Mesenchymal stem cell (in vitro differentiated cells and primary cell): ENCODE measurements around the gene SMCO3.
A peak's percentile ranks its signal among the peaks of the same experiment; 100 is the strongest.

Source experiments
- DNase-seq: peaks from one replicate; pipeline ENCODE4 v3.0.0-alpha.2; 2013
- H2AFZ ChIP-seq: one replicate; pipeline ENCODE4 v1.6.1; 2013; ENCODE audit warnings: low read depth, mild to moderate bottlenecking, control low read depth, inconsistent platforms, low read length, moderate library complexity
- H2AK5ac ChIP-seq: 2 replicates; pipeline ENCODE4 v1.6.1; 2013; ENCODE audit warnings: low read length, moderate library complexity, mild to moderate bottlenecking, inconsistent platforms; ENCODE audit not compliant: severe bottlenecking
- H2BK120ac ChIP-seq: one replicate; pipeline ENCODE4 v1.6.1; 2013; ENCODE audit warnings: low read depth, mild to moderate bottlenecking, inconsistent platforms, low read length, moderate library complexity
- H2BK12ac ChIP-seq, 2 experiments: one replicate each; pipeline ENCODE4 v1.6.1; 2013; ENCODE audit warnings: inconsistent platforms in 2 of 2, low read length in 2 of 2, mild to moderate bottlenecking in 2 of 2, moderate library complexity in 2 of 2, control low read depth in 1 of 2
- H2BK15ac ChIP-seq: one replicate; pipeline ENCODE4 v1.6.1; 2013; ENCODE audit warnings: mild to moderate bottlenecking, low read depth, inconsistent platforms; ENCODE audit not compliant: poor library complexity, severe bottlenecking
- H2BK5ac ChIP-seq: 2 replicates; pipeline ENCODE4 v1.6.1; 2013; ENCODE audit warnings: low read depth, mild to moderate bottlenecking, low read length, control low read depth, inconsistent platforms; ENCODE audit not compliant: poor library complexity, severe bottlenecking
- H3K14ac ChIP-seq, 2 experiments: one replicate each; pipeline ENCODE4 v1.6.1; 2013; ENCODE audit warnings: inconsistent platforms in 2 of 2, low read length in 2 of 2, control low read depth in 1 of 2, mild to moderate bottlenecking in 1 of 2, moderate library complexity in 1 of 2
- H3K18ac ChIP-seq, 2 experiments: one replicate each; pipeline ENCODE4 v1.6.1; 2013; ENCODE audit warnings: inconsistent platforms in 2 of 2, low read length in 2 of 2, control low read depth in 1 of 2, low read depth in 1 of 2, mild to moderate bottlenecking in 1 of 2
- H3K23ac ChIP-seq, 2 experiments: one replicate each; pipeline ENCODE4 v1.6.1; 2013; ENCODE audit warnings: inconsistent platforms in 2 of 2, low read length in 2 of 2, mild to moderate bottlenecking in 2 of 2, moderate library complexity in 2 of 2, control low read depth in 1 of 2
- H3K27ac ChIP-seq: 2 replicates; pipeline ENCODE4 v1.5.1; 2013; ENCODE audit warnings: mild to moderate bottlenecking, moderate library complexity, low read length, control low read depth, inconsistent platforms; ENCODE audit not compliant: poor library complexity, severe bottlenecking
- H3K27me3 ChIP-seq, 2 experiments: 2 replicates each; pipeline versions ENCODE4 v1.6.1 to v1.7.0; 2013; ENCODE audit warnings: low read length in 2 of 2, mild to moderate bottlenecking in 2 of 2, moderate library complexity in 2 of 2, control low read depth in 1 of 2, inconsistent platforms in 1 of 2; ENCODE audit not compliant: control insufficient read depth in 1 of 2, insufficient read depth in 1 of 2
- H3K36me3 ChIP-seq, 2 experiments: 2 replicates each; pipeline versions ENCODE4 v1.6.1 to v1.7.0; 2013; ENCODE audit warnings: low read length in 2 of 2, control low read depth in 1 of 2, inconsistent platforms in 1 of 2, low read depth in 1 of 2, mild to moderate bottlenecking in 1 of 2; ENCODE audit not compliant: insufficient read depth in 2 of 2, control insufficient read depth in 1 of 2
- H3K4ac ChIP-seq, 2 experiments: one replicate each; pipeline ENCODE4 v1.6.1; 2013; ENCODE audit warnings: inconsistent platforms in 2 of 2, low read length in 2 of 2, mild to moderate bottlenecking in 2 of 2, moderate library complexity in 2 of 2, control low read depth in 1 of 2, low read depth in 1 of 2
- H3K4me1 ChIP-seq: 2 replicates; pipeline ENCODE4 v1.6.1; 2013; ENCODE audit warnings: low read depth, low read length, control low read depth; ENCODE audit not compliant: control insufficient read depth, insufficient read depth
- H3K4me2 ChIP-seq: 2 replicates; pipeline ENCODE4 v1.6.1; 2013; ENCODE audit warnings: low read length, mild to moderate bottlenecking, inconsistent platforms; ENCODE audit not compliant: poor library complexity, severe bottlenecking
- H3K4me3 ChIP-seq, 2 experiments: 2 replicates each; pipeline versions ENCODE4 v1.5.1 to v1.7.0; 2013; ENCODE audit warnings: low read length in 2 of 2, mild to moderate bottlenecking in 2 of 2, control low read depth in 1 of 2, low read depth in 1 of 2; ENCODE audit not compliant: insufficient read depth in 1 of 2
- H3K79me1 ChIP-seq: replicated peaks from 2 replicates; pipeline ENCODE4 v1.6.1; 2013; ENCODE audit warnings: mild to moderate bottlenecking, control low read depth, low read length, inconsistent platforms; ENCODE audit not compliant: poor library complexity, severe bottlenecking
- H3K9ac ChIP-seq: 2 replicates; pipeline ENCODE4 v1.7.0; 2013; ENCODE audit warnings: mild to moderate bottlenecking, low read length, moderate library complexity
- H3K9me3 ChIP-seq: 2 replicates; pipeline ENCODE4 v1.7.0; 2013; ENCODE audit warnings: mild to moderate bottlenecking, low read length; ENCODE audit not compliant: control insufficient read depth
- H4K8ac ChIP-seq: one replicate; pipeline ENCODE4 v1.6.1; 2013; ENCODE audit warnings: inconsistent platforms, mild to moderate bottlenecking, low read length, moderate library complexity
- H4K91ac ChIP-seq: one replicate; pipeline ENCODE4 v1.6.1; 2013; ENCODE audit warnings: mild to moderate bottlenecking, low read length, inconsistent platforms
- WGBS: methylation state at CpG from one replicate; pipeline ENCODE4 v1.1.7; 2013; ENCODE audit warnings: mixed read lengths; 5-methylcytosine and 5-hydroxymethylcytosine counted together

The SMCO3 gene

GRCh38 chr12:14774074-14774905, 39.7 kb downstream of the SMCO3 start:
- Histone ChIP-seq H2BK120ac (peak overlapping the region; percentile 71), H3K4me3 (peak overlapping the region; percentile 90 to 95), H2AK5ac (no peak overlapping the region), H3K18ac (peak overlapping the region; percentile 92 to 99), H3K4me2 (peak overlapping the region; percentile 86), H4K8ac (peak overlapping the region; percentile 90), H3K4me1 (peaks cover 3% of the 10 kb centered on the region), H2BK5ac (peak overlapping the region; percentile 53), H3K36me3 (no peaks in the 10 kb centered on the region), H2AFZ (peak overlapping the region; percentile 30), H2BK15ac (peak overlapping the region; percentile 87), H3K79me1 (peaks cover 4% of the 10 kb centered on the region), H3K9me3 (no peaks in the 10 kb centered on the region), H3K27ac (peak overlapping the region; percentile 87), H3K4ac (peak overlapping the region; percentile 54 to 86), H3K14ac (peak overlapping the region in 1 of 2 experiments; percentile 37), H3K23ac (peak overlapping the region in 1 of 2 experiments; percentile 79), H3K27me3 (no peaks in the 10 kb centered on the region), H2BK12ac (peak overlapping the region in 1 of 2 experiments; percentile 23), H4K91ac (peak overlapping the region; percentile 80), H3K9ac (peak overlapping the region; percentile 95)
- 3% methylated on average over 67 of the region's 67 CpGs for WGBS
- DNase-seq, result peak; percentile 97

GRCh38 chr12:14773685-14774073, 40.3 kb downstream of the SMCO3 start:
- Histone ChIP-seq H3K9ac (peak overlapping the region; percentile 95), H3K9me3 (no peaks in the 10 kb centered on the region), H3K14ac (no peak overlapping the region), H2BK120ac (no peak overlapping the region), H2AK5ac (no peak overlapping the region), H3K4ac (peak overlapping the region in 1 of 2 experiments; percentile 0), H4K91ac (no peak overlapping the region), H2BK15ac (peak overlapping the region; percentile 1), H3K4me3 (peak overlapping the region in 1 of 2 experiments; percentile 95), H4K8ac (peak overlapping the region; percentile 80), H3K4me2 (no peak overlapping the region), H3K18ac (peak overlapping the region in 1 of 2 experiments; percentile 52), H2BK12ac (no peak overlapping the region), H2AFZ (no peak overlapping the region), H3K27ac (no peak overlapping the region), H3K36me3 (no peaks in the 10 kb centered on the region), H3K79me1 (peaks cover 4% of the 10 kb centered on the region), H3K4me1 (peaks cover 6% of the 10 kb centered on the region), H3K27me3 (no peaks in the 10 kb centered on the region), H2BK5ac (no peak overlapping the region), H3K23ac (no peak overlapping the region)
- DNase-seq, result no peak
- WGBS, result 74% methylated on average over 16 of the region's 16 CpGs

- Histone ChIP-seq H2BK5ac (no peak overlapping the region), H2BK120ac (no peak overlapping the region)
Measured at GRCh38 chr12:14772946-14773345, 41.0 kb downstream of the SMCO3 start.

GRCh38 chr12:14771651-14772137, 42.3 kb downstream of the SMCO3 start:
- Histone ChIP-seq H3K4me1 (peaks cover 8% of the 10 kb centered on the region), H4K91ac (no peak overlapping the region), H3K4ac (no peak overlapping the region), H3K9me3 (no peaks in the 10 kb centered on the region), H3K36me3 (peaks cover 0 to 11% of the 10 kb centered on the region in 2 experiments), H3K27ac (peak overlapping the region; percentile 33), H3K27me3 (no peaks in the 10 kb centered on the region), H2AK5ac (no peak overlapping the region), H3K18ac (no peak overlapping the region), H4K8ac (no peak overlapping the region), H3K23ac (no peak overlapping the region), H2BK5ac (no peak overlapping the region), H2BK120ac (no peak overlapping the region), H3K9ac (peak overlapping the region; percentile 99), H3K14ac (no peak overlapping the region), H3K79me1 (peaks cover 7% of the 10 kb centered on the region), H2BK12ac (no peak overlapping the region), H3K4me3 (no peak overlapping the region), H2BK15ac (no peak overlapping the region), H3K4me2 (peak overlapping the region; percentile 92), H2AFZ (no peak overlapping the region)
- peak; percentile 22 for DNase-seq
- WGBS, result 15% methylated on average over 3 of the region's 6 CpGs

More at GRCh38 chr12:14772946-14773345, 41.0 kb downstream of the SMCO3 start:
- Histone ChIP-seq H3K4me1 (peaks cover 6% of the 10 kb centered on the region), H3K4me3 (no peak overlapping the region), H3K4me2 (no peak overlapping the region), H3K23ac (no peak overlapping the region), H2AK5ac (no peak overlapping the region), H3K9me3 (no peaks in the 10 kb centered on the region), H2AFZ (no peak overlapping the region), H2BK12ac (no peak overlapping the region), H3K4ac (no peak overlapping the region), H4K8ac (no peak overlapping the region), H3K27me3 (no peaks in the 10 kb centered on the region), H3K36me3 (no peaks in the 10 kb centered on the region), H3K18ac (no peak overlapping the region), H3K79me1 (peaks cover 4% of the 10 kb centered on the region), H3K27ac (no peak overlapping the region), H3K9ac (no peak overlapping the region), H3K14ac (no peak overlapping the region), H4K91ac (no peak overlapping the region), H2BK15ac (no peak overlapping the region)
- DNase-seq, result no peak
- 73% methylated on average over 3 of the region's 5 CpGs for WGBS
